ENCODE data around the gene DUOX1. TPM values are rescaled to one million over a fixed set of nuclear protein-coding genes. Genes with fewer than 3 reads are reported as not detected.

The DUOX1 gene
- total RNA-seq, 3 donors from 2014 or later = 0.80 to 7.2 (median 1.6) TPM

DNA sequence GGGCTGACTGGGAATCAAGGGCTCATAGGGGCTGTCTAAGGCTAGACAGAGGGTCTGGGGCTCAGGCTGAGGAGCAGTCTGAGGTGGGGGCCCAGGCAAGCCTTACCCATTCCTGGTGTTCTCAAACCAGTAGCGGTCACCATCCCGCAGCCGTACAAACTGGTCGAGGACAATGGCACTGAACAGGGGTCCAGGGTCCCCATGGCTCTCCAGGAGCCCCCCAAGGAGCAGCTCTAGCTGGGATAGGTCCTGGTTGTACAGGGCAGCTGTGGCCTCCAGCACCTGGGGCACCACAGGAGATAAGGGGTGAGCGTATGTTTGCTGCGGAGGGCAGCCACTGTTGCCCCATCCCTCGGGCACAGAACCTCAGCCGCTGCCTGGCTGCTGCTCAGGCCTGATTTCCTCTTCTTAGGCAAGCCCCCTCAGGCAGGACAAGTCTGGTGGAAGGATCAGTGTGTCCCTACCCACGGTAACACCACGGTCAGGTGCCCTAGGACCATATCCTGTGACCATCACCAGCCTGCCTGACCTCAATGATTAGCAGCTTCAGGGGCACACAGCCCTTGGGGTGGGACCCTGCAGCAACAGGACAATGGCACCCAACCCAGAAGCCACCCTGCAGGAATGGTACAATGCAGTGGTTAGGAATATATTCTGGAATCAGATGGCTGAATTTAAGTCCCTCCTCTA, 21.7 kb upstream of the DUOX1 start:
- Histone ChIP-seq H3K36me3 (no peaks in the 10 kb centered on the region), H3K4me1 (no peaks in the 10 kb centered on the region), H3K27ac (no peak overlapping the region), H3K27me3 (peaks cover 9 to 47% of the 10 kb centered on the region in 2 donors), H3K4me3 (no peak overlapping the region), H3K9me3 (no peaks in the 10 kb centered on the region)
- TF ChIP-seq, protein P1, sequence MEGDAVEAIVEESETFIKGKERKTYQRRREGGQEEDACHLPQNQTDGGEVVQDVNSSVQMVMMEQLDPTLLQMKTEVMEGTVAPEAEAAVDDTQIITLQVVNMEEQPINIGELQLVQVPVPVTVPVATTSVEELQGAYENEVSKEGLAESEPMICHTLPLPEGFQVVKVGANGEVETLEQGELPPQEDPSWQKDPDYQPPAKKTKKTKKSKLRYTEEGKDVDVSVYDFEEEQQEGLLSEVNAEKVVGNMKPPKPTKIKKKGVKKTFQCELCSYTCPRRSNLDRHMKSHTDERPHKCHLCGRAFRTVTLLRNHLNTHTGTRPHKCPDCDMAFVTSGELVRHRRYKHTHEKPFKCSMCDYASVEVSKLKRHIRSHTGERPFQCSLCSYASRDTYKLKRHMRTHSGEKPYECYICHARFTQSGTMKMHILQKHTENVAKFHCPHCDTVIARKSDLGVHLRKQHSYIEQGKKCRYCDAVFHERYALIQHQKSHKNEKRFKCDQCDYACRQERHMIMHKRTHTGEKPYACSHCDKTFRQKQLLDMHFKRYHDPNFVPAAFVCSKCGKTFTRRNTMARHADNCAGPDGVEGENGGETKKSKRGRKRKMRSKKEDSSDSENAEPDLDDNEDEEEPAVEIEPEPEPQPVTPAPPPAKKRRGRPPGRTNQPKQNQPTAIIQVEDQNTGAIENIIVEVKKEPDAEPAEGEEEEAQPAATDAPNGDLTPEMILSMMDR (IDR thresholded peaks at IDR 0.05) = no peak
- TF ChIP-seq POLR2A (IDR thresholded peaks at IDR 0.05) = no peak
- TF ChIP-seq POLR2AphosphoS5 (IDR thresholded peaks at IDR 0.05) = no peak
- DNase-seq (ENCODE audit: low spot score in 2 of 2) = peak in 1 of 2 donors; percentile 42
- intact Hi-C loops (cut with DNase I; ENCODE audit: low total_unique reads) = no loop called here

DNA sequence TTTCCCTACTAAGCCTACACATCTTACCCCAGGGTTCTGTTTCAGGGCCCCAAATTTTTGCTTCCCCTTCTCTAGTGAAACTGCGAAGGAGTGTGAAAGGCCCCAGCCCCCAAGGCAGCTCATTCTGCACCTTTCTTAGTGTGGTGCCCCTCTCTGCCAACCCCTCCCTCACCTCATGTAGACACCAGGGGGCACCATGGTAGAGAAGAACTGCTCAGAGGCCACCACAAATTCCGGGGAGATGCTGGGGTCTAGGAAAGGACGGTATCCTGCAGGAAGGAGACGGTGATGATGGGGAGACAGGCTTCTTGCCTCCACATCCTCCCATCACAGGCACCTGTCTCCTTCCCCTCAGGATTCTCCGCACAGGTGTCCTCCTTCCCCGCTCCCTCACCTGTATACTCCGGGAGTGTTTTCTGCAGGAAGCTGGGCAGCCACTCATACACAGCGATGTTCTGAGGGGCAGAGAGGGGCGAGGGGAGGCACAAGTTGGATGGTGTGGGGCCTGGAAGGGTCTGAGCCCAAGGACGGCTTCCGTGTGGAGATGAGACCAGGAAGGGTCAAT, 19.5 kb upstream of the DUOX1 start:
- no peaks in the 10 kb centered on the region for H3K9me3 ChIP-seq
- H3K4me3 ChIP-seq = no peak overlapping the region
- H3K4me1 ChIP-seq = no peaks in the 10 kb centered on the region
- H3K27ac ChIP-seq = no peak overlapping the region
- TF ChIP-seq POLR2AphosphoS5 (IDR thresholded peaks at IDR 0.05) = no peak
- TF ChIP-seq POLR2A (IDR thresholded peaks at IDR 0.05) = no peak
- H3K36me3 ChIP-seq = no peaks in the 10 kb centered on the region
- DNase-seq (ENCODE audit: low spot score in 2 of 2) = no peak
- peaks cover 14 to 69% of the 10 kb centered on the region in 2 donors for H3K27me3 ChIP-seq
- intact Hi-C loops (cut with DNase I; ENCODE audit: low total_unique reads) = no loop called here

DNA sequence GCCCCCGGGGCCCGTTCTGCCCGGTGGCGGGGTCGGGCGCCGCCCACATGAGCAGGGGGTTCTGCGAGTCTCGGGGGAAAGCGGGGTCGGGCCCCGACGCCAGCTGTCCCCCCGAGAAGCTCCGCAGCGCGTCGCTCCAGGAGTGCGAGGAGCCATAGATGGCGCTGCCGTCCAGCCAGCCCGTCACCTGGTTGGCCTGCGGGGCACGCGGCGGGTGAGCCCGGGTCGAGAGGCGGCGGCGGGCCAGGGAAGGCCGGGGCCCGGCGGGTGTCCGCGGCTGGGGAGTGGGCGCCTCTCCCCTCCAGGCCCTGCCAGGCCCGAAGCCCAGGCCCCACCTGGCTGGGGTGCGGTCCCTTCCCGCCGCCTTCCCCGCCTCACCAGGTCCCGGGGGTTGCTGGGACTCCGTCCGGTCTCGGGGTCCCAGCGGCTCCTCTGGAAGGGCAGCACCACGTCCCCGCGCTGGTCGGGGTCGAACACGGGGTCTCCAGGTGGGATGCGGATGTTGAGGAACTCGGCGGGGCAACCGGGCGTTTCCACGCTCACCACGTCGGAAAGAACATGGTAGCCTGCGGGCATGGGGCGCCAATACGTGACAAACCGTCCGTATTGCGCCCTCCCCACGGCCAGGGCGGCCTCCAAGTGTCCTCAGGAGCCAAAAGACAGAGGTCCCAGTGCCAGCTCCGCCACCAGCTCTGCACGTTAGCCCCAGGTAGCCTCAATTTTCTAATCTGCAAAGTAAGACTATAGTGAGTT, 18.2 kb upstream of the DUOX1 start:
- no peak for DNase-seq (ENCODE audit: low spot score in 2 of 2)
- TF ChIP-seq, protein P1 (IDR thresholded peaks at IDR 0.05) = no peak
- TF ChIP-seq POLR2A (IDR thresholded peaks at IDR 0.05) (no peak), POLR2AphosphoS5 (IDR thresholded peaks at IDR 0.05) (no peak)
- Histone ChIP-seq H3K36me3 (no peaks in the 10 kb centered on the region), H3K27me3 (peaks cover 14 to 80% of the 10 kb centered on the region in 2 donors), H3K9me3 (no peaks in the 10 kb centered on the region), H3K27ac (no peak overlapping the region), H3K4me3 (peak overlapping the region in 1 of 3 donors; percentile 56), H3K4me1 (peaks cover under 1 to 1% of the 10 kb centered on the region in 2 donors)
- intact Hi-C loops (cut with DNase I; ENCODE audit: low total_unique reads) = no loop called here

DNA sequence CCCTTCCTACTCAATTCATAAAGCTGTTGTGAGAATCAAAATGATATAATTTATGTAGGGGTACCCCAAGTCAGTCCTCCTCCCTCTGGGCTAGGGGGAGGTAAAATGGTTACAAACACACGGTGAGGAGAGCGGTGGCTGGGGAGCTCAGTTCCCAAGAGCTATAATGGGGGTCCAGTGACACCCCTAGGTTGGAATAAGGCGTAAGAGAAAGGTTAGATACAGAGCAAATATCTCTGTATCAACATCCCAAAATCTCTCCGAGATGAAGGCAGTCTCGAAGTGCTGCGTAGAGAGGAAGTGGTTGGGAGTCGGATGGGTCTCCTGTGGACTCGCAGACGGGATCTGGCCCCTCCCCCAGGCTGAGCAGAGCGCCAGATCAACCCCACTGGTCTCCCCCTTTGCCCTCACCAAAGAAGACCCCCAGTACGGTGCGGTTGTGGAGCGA, 17.6 kb upstream of the DUOX1 start:
- no peak for DNase-seq (ENCODE audit: low spot score in 2 of 2)

More for the DNA sequence above, 17.6 kb upstream of the DUOX1 start:
- Histone ChIP-seq H3K36me3 (no peaks in the 10 kb centered on the region), H3K4me1 (peaks cover 7% of the 10 kb centered on the region in 2 donors), H3K4me3 (peak overlapping the region in 2 of 3 donors; percentile 21 to 56), H3K9me3 (no peaks in the 10 kb centered on the region), H3K27ac (no peak overlapping the region), H3K27me3 (peaks cover 14 to 80% of the 10 kb centered on the region in 2 donors)
- intact Hi-C loops (cut with DNase I; ENCODE audit: low total_unique reads) = no loop called here
- TF ChIP-seq POLR2A (IDR thresholded peaks at IDR 0.05) (no peak), POLR2AphosphoS5 (IDR thresholded peaks at IDR 0.05) (no peak)
- TF ChIP-seq, protein P1 (IDR thresholded peaks at IDR 0.05) = no peak
